ENCODE measurements around the gene CREB1.

CREB1 gene

DNA sequence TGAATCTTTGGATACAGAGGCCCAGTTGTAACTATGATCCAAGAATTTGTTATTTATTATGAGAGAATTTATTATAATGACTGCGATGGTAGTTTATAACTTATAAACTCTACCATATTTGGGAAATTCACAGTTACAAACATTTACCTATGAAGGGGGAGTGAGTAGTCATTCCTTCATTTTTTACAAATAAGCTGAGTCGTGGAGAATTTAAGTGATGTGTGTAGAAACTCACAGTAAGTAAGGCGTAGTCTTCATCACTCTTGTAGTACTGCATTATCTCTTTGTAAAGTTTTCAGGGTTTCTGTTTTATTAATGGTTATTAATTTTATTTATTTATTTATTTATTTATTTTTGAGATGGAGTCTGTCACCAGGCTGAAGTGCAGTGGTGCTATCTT is 13.5 kb downstream of the CREB1 start:
- no peak for DNase-seq

DNA sequence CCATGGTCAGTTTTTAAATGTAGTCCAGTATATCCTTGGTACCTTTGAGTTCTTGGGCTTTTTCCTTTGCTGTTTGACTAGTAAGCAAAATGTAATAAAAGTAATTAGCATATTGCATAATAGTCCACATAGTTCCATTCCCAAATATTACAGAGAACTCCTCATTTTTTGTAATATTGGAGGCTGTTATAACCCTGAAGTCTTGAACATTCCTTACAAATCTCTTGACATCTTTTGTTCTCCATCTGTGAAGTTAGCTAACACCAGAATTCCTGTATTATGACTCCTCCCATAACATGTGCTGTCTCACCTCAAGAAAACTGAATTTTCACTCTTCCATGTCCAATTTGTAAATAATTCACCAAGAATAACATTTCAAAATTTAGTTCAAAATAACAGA is 17.1 kb downstream of the CREB1 start:
- no peak for DNase-seq

GRCh38 chr2:207549145-207549544 is 19.4 kb downstream of the CREB1 start:
- DNase-seq, result no peak

DNA sequence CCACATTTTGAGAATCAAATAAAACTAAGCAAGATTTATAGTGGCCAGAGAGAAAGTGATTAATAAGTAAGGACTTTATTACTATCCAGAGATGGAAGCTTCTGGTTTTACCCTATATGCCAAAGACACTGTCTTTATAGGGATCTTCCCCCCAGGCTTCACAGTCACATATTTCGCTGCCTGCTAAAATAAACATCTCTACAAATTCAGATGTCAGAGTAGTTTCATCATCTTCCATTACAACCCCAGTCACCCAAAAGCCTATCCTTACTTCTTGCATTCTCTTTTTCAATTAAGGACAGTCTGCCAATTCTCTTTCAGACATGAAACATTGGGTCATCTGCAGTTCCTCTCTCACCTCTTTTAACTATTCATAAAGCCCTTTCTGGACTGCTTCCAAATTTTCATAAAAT is 28.3 kb downstream of the CREB1 start:
- no peak for DNase-seq

DNA sequence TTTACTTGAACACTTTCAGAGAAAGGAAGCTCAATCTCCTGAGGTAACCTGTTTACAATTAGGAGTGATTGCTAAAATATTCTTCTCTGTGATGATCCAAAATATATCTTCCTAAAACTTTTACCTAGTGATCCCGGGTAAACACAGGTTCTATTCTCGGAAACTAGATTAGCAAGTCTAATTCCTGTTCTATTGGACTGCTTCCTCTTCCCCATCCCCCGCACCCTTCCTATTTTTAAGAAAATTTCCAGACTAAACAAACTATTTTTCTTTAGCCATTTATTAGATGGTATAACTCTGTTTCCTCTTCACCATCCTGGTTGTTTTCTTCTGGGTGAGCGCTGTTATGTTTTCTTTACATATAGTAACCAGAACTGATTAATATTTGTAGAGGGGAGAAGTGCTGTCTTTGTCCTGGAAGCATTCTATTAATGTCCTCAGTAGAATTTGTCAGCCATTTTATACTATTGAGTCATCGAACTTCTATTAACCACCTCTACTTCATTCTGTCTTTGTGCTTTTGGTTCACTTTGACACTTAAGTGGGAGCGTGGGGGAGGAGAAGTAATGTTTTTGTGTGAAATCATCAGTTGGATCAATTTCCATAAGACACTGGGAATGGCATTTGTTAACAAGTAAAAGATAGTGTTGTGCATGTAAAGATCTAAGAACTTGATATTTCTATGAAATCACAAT is 31.8 kb downstream of the CREB1 start:
- DNase-seq, result no peak

GRCh38 chr2:207565736-207566500 is 36.2 kb downstream of the CREB1 start:
- no peak for DNase-seq

DNA sequence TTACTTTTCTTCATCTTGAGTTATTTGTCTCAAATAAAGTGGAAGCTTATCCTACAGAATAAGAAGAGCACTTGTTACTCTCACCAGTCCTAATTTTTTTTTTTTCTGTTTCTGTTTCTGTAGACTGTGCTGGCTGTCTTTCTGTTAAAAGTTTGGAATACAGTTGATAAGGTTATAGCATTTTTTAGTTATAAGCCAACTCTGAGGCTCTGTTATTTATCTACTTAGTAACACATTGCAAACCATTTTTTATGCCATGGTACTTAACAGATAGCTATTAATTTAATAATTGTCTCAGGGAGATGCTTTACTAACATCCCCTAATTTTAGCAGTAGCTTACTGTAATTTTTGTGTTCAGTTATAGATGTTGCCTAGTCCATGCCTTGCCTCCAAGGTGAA is 37.9 kb downstream of the CREB1 start:
- no peak for DNase-seq

GRCh38 chr2:207571370-207571769 is 41.6 kb downstream of the CREB1 start:
- DNase-seq, result no peak

DNA sequence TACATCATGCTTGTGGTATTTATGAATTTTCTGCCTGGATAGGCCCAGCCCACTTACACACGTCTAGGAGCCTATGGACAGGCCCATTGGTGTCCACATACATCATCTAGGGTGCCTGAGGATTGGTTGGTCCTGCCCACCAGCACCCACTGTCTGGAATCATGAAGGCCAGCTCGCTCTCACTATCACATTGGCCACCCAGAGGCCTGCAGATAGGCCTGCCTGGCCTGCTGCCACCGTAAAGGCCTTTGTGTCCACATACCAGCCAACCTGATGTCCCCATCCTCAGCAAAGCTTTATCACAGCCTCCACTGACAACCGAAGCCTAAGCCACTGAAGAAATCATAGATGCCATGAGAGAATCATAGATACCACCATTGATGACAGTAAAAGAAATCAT is 55.2 kb downstream of the CREB1 start:
- DNase-seq, result no peak

- no peak for DNase-seq
Measured at GRCh38 chr2:207587305-207587704, 57.5 kb downstream of the CREB1 start.

DNA sequence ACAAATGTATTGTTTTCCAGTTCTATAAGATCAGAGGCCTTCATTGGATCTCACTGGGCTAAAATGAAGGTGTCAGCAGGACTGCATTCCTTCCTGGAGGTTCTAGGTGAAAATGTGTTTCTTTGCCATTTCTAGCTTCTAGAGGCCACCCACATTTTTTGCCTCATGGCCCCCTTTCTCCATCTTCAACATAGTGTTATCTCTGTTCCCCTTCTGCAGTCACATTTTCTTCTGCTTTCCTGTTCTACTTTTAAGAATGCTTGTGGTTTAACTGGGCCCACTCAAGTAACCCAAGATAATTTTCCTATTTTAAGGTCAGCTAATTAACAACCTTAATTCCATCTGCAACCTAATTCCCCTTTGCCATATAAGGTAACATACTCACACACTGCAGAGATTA is 59.4 kb downstream of the CREB1 start:
- no peak for DNase-seq

- no peak for DNase-seq
Measured at GRCh38 chr2:207593277-207593676, 63.5 kb downstream of the CREB1 start.

DNA sequence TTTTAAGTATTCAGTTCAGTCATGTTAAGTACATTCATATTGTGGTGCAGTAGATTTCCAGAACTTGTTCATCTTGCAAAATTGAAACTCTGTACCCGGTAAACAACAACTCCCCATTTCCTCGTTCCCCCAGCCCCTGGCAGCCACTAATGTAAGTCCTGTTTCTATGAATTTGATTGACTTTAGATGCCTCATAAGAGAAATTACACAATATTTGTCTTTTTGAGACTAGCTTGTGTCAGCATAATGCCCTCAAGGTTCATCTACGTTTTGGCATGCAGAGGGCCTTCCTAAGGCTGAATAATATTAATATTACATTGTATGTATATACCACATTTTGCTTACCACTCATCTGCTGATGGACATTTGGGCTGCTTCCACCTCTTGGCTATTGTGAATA is 64.5 kb downstream of the CREB1 start:
- no peak for DNase-seq

DNA sequence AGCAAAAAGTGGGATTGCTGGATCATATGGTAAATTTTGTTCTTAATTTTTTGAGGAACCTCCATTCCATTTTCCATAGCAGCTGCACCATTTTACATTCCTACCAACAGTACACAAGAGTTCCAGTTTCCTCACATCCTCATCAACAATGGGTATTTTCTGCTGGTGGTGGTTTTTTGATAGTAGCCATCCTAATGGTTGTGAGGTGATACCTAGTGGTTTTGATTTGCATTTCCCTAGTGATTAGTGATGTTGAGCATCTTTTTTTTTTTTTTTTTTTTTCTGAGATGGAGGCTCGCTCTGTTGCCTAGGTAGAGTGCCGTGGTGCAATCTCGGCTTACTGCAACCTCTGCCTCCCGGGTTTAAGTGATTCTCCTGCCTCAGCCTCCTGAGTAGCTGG is 65.0 kb downstream of the CREB1 start:
- no peak for DNase-seq

DNA sequence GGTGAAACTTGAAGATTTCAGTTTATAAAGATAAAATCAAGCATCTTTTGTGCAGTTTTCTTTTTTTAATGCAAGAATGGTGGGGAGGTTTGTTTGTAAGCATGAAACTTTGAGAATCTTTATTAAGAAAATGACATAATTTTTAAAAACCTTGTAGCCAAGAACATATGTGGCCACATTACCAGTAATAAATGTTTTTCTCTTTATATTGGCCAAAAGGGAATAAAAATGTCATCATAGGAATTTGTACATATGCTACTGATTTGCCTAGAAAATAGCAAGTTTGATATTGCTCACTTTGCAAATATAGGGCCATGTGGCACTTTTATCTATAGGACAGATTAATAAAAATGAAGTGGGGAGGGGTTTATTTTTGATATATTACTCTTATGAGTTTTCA is 69.9 kb downstream of the CREB1 start:
- no peak for DNase-seq

DNA sequence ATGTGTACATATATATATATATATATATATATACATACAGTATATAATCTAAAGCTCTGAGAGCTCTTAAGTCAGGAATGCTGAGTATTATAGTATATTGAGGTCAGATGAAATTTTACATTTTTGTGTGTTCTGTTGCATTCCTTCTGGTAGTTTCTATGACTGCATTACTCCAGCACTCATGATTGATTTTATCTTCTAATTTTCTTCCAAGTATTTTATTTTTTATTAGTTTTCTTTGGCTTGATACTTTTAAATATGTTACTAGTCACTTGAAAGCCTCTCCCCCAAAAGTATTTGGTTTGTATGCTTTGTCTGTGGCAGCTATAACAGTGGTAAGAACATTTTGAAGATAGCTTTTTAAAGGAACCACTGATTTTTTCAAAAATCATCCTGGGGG is 70.5 kb downstream of the CREB1 start:
- no peak for DNase-seq

GRCh38 chr2:207601774-207602173 is 72.0 kb downstream of the CREB1 start:
- DNase-seq, result no peak

DNA sequence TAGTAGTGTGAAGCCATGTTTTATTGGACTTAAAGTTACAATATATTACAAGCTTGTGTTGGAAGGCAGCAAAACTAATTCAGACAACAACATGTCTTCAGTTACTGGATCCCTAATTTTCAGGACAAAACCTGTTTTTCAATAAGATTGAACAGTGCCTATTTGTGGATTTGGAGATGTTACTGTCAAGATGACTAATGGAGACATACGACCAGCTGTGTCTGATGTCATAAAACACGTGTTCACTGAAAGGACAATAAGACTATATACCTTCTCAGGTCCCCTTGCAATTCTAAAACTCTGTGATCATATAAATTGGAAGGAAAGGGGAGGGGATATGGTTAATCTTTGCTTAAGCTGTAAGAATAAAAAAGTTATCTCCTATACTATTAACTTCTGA is 73.7 kb downstream of the CREB1 start:
- DNase-seq, result no peak

DNA sequence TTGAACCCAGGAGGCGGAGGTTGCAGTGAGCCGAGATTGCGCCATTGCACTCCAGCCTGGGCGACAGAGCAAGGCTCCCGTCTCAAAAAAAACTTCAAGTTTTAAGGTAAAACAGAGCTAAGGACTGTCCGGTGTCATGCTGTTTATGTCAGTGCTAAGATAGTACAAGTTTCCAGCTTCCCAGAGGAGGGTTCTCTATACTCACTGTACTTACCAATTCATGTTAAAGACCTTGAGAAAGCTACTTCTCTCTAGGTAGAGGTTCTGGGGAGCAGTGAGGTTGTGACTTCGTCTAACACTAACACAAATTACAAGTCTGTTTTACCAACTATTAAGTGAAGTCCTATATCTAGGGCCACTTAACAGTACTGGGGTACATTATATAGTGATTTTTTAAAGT is 76.6 kb downstream of the CREB1 start:
- DNase-seq, result no peak

DNA sequence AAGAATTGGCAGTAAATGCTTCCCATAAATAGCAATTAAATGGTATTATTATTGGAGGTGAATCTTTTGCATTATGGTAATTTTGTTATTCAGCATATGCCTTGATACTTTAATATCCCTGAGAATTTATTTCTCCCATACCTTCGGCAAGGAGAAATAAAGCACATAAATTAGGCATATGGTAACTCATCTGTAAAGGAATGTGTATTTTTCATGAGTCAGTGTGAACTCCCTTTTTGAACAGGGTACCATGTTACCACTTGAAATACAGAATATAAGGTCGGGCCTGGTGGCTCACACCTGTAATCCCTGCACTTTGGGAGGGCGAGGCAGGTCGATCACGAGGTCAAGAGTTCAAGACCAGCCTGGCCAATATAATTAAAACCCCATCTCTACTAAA is 77.1 kb downstream of the CREB1 start:
- no peak for DNase-seq

DNA sequence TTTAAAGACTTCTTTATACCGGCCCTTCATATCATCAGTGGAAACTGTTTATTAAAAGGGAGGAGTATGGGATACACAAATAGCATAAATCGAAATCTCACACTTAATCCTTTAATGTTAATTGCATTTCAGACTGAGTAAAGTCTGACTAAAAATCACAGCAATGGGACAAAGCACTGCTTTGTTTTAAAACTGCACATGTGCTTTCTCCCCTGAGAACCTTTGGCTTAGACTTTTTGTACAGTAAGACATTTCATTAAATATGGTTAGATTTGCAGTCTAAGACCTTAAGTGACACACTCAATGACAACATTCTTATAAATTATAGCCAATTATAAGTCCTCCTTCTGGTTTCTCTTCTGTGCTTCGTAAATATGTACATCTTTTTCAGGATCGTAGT is 83.0 kb downstream of the CREB1 start:
- DNase-seq, result no peak

DNA sequence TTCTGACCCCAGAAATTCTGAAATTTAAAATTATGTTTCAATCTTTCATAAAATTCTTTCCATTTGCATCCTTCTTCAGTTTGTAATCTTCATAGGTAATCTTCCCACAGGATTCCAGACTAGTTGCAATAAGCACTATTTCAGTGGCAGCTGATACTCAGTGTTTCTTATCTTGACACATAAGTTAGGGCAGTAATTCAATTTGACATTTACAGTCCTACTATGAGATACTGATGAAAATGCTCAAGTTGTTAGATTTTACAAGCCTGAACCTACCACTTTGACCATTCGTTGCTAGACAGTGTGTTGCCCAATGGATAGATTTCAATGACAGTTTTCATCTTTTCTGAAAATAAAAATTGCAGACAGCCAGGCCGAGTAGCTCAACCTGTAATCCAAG is 85.1 kb downstream of the CREB1 start:
- DNase-seq, result no peak

- DNase-seq, result no peak
Measured at GRCh38 chr2:207616185-207616584, 86.4 kb downstream of the CREB1 start.

DNA sequence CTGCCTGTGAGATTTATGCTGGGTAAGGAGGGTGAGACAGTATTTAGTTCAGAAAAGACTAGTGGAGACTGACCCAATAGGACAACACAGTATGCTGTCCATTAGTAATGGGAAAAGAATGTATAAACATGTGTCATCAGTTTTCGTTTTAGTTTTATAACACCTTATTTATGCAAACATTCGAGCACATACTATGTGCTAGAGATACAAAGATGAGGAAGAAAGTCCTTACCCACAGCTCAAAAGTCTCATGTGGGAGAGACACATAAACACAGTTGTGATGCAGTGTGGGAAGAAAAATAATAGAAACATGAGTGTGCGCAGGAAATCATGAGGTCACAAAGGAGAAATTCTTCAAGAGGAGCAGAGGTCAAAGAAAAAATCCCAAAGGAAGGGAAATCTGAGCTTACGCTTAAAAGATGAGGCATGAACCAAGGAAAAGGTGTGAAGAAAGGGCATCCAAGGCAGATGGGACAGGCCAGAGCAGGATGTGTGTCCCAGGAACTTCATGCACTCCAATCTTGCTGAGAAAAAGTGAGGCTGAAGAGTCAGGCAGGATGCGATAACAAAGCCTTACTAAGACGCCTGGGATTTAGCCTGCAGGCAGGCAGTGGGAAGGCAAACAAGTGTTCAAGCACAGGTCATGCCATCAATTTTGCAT is 87.4 kb downstream of the CREB1 start:
- no peak for DNase-seq
